Measurements from ENCODE around the gene TBC1D13.
"Not testable (repeated sequence)": the region's sequence is repeated elsewhere in the genome, so short reads cannot be mapped to it uniquely, and the experiment has no call there.

The TBC1D13 gene

DNA sequence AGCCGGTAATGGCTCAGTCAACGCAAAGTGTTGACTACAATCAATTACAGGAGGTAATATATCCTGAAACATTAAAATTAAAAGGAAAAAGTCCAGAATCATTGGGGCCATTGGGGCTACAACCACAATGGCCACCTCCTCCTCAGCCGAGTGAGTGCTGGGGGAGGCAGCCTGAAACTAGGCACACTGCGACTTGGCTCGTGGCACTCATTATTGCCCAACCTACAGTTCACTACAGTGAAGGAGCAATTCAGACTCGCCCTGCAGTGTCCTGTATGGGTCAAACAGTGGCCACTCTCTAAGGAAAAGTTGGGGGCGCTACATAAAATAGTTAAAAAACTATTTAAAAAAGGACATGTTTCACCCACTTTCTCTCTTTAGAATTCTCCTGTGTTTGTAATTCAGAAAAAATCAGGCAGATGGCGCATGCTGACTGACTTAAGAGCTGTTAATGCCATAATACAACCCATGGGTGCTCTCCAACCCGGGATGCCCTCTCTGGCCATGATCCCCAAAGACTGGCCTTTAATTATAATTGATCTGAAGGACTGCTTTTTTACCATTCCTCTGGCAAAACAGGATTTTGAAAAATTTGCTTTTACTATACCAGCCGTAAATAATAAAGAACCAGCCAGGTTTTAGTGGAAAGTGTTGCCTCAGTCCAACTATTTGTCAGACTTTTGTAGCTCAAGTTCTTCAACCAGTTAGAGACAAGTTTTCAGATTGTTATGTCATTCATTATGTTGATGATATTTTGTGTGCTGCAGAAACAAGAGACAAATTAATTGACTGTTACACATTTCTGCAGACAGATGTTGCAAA lies 64.9 kb downstream of the TBC1D13 start:
- not testable (repeated sequence) for DNase-seq

DNA sequence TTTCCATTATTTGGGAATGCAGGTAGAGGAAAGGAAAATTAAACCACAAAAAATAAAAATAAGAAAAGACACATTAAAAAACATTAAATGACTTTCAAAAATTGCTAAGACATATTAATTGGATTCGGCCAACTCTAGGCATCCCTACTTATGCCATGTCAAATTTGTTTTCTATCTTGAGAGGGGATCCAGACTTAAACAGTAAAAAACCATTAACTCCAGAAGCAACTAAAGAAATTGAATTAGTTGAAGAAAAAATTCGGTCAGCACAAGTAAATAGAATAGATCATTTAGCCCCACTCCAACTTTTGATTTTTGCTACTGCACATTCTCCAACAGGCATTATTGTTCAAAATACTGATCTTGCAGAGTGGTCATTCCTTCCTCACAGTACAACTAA lies 65.6 kb downstream of the TBC1D13 start:
- not testable (repeated sequence) for DNase-seq

DNA sequence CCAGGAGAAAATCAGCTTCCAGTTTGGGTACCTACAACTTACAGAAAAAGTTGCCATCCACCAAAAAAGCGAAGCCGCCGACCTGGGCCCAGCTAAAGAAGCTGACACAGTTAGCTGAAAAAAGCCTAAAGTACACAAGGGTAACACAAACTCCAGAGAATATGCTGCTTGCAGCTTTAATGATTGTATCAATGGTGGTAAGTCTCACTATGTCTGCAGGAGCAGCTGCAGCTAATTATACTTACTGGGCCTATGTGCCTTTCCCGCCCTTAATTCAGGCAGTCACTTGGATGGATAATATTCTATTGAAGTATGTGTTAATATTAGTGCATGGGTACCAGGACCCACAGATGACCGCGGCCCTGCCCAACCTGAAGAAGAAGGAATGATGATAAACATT lies 67.4 kb downstream of the TBC1D13 start:
- not testable (repeated sequence) for DNase-seq

DNA sequence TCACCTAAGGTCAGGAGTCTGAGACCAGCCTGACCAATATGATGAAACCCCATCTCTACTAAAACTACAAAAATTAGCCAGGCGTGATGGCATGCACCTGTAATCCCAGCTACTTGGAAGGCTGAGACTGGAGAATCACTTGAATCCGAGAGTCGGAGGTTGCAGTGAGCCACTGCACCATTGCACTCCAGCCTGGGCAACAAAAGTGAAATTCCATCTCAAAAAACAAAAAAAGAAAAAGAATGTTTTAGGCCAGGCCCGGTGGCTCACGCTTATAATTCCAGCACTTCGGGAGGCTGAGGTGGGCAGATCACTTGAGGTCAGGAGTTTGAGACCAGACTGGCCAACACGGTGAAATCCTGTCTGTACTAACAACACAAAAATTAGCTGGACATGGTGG lies 71.4 kb downstream of the TBC1D13 start:
- DNase-seq = not testable (repeated sequence)
